IMR-90 (cell line): ENCODE measurements around the gene ATG10. TPM values are rescaled to one million over a fixed set of nuclear protein-coding genes. Genes with fewer than 3 reads are reported as not detected.

Experiments
- ATAC-seq: fragments of 200-7000 bp; cut with Tn5 transposase; 2 replicates; pipeline ENCODE4 v1.9.1; 2020; ENCODE audit warnings: low read depth, mild to moderate bottlenecking, moderate library complexity
- BruUV-seq: library from RNA; stranded (reverse); fragments of 400-500 nt; replicated peaks from 2 replicates; lab custom pipeline; 2021; lab: Mats Ljungman, UMichigan
- CTCF ChIA-PET: fragments of 300-600 bp; formaldehyde crosslinking; extraction: SDS; loops from one replicate; lab custom pipeline; 2021; ENCODE audit warnings: antibody characterized with exemption; lab: Yijun Ruan, JAX
- POLR2A ChIA-PET: fragments of 300-600 bp; sonication (Branson Sonifier 250); formaldehyde crosslinking; loops from one replicate; lab custom pipeline; 2022; ENCODE audit warnings: antibody characterized with exemption; ENCODE audit not compliant: unreplicated experiment; lab: Charles Lee
- DNase-seq: peaks from one replicate; pipeline ENCODE4 v3.0.0; 2013
- H2AFZ ChIP-seq: replicated peaks from 2 replicates; pipeline ENCODE3; 2013; ENCODE audit warnings: low read length, mild to moderate bottlenecking; ENCODE audit not compliant: poor library complexity
- H2AK5ac ChIP-seq: 2 replicates; pipeline ENCODE4 v1.6.1; 2013; ENCODE audit warnings: low read depth, low read length, inconsistent platforms
- H2AK9ac ChIP-seq: replicated peaks from 2 replicates; pipeline ENCODE3; 2013; ENCODE audit warnings: mild to moderate bottlenecking, low read depth, low read length, moderate library complexity; ENCODE audit not compliant: poor library complexity
- H2BK120ac ChIP-seq: 2 replicates; pipeline ENCODE4 v1.6.1; 2013; ENCODE audit warnings: low read depth, low read length, inconsistent platforms
- H2BK15ac ChIP-seq: 3 replicates; pipeline ENCODE4 v1.6.1; 2013; ENCODE audit warnings: low read depth, low read length, inconsistent platforms
- H2BK20ac ChIP-seq: 2 replicates; pipeline ENCODE4 v1.6.1; 2013; ENCODE audit warnings: low read depth, mild to moderate bottlenecking, inconsistent platforms, low read length, moderate library complexity
- H2BK5ac ChIP-seq: 2 replicates; pipeline ENCODE4 v1.6.1; 2013; ENCODE audit warnings: mild to moderate bottlenecking, low read depth, low read length, inconsistent platforms; ENCODE audit not compliant: poor library complexity, severe bottlenecking
- H3K14ac ChIP-seq: replicated peaks from 2 replicates; pipeline ENCODE4 v1.6.1; 2013; ENCODE audit warnings: low read depth, low read length, inconsistent platforms
- H3K18ac ChIP-seq: 2 replicates; pipeline ENCODE4 v1.6.1; 2013; ENCODE audit warnings: low read depth, low read length, control low read depth
- H3K23ac ChIP-seq: 2 replicates; pipeline ENCODE4 v1.6.1; 2013; ENCODE audit warnings: low read depth, low read length, inconsistent platforms
- H3K27ac ChIP-seq: 2 replicates; pipeline ENCODE4 v1.5.1; 2013; ENCODE audit warnings: mild to moderate bottlenecking, control low read depth, low read length; ENCODE audit not compliant: insufficient read depth
- H3K27me3 ChIP-seq: 2 replicates; pipeline ENCODE4 v1.6.1; 2013; ENCODE audit warnings: low read length; ENCODE audit not compliant: control insufficient read depth, insufficient read depth
- H3K36me3 ChIP-seq: 2 replicates; pipeline ENCODE4 v1.6.1; 2013; ENCODE audit warnings: low read length, mixed read lengths; ENCODE audit not compliant: control insufficient read depth, insufficient read depth
- H3K4ac ChIP-seq: 2 replicates; pipeline ENCODE4 v1.6.1; 2013; ENCODE audit warnings: low read depth, low read length, inconsistent platforms
- H3K4me1 ChIP-seq: 2 replicates; pipeline ENCODE4 v1.6.1; 2013; ENCODE audit warnings: low read length, mixed read lengths; ENCODE audit not compliant: control insufficient read depth, insufficient read depth
- H3K4me2 ChIP-seq: 2 replicates; pipeline ENCODE4 v1.6.1; 2013; ENCODE audit warnings: low read depth, mild to moderate bottlenecking, control low read depth, low read length, moderate library complexity
- H3K4me3 ChIP-seq: 2 replicates; pipeline ENCODE4 v1.5.1; 2013; ENCODE audit warnings: low read depth, mild to moderate bottlenecking, control low read depth, low read length, moderate library complexity; ENCODE audit not compliant: insufficient read depth
- H3K56ac ChIP-seq: 2 replicates; pipeline ENCODE4 v1.6.1; 2013; ENCODE audit warnings: low read length, inconsistent platforms; ENCODE audit not compliant: insufficient read depth; ENCODE audit errors: extremely low read depth
- H3K79me1 ChIP-seq, 2 experiments: 2 replicates each; pipeline ENCODE4 v1.6.1; 2013; ENCODE audit warnings: low read length in 2 of 2, inconsistent platforms in 1 of 2, low read depth in 1 of 2
- H3K9ac ChIP-seq: 2 replicates; pipeline ENCODE4 v1.6.1; 2013; ENCODE audit warnings: low read depth, low read length, control low read depth
- H3K9me1 ChIP-seq: 2 replicates; pipeline ENCODE4 v1.6.1; 2013; ENCODE audit warnings: low read length, inconsistent platforms; ENCODE audit not compliant: insufficient read depth
- H3K9me3 ChIP-seq: 2 replicates; pipeline ENCODE4 v1.6.1; 2013; ENCODE audit warnings: low read length; ENCODE audit not compliant: control insufficient read depth, insufficient read depth
- H4K20me1 ChIP-seq: 2 replicates; pipeline ENCODE4 v1.6.1; 2013; ENCODE audit warnings: low read length, inconsistent platforms; ENCODE audit not compliant: insufficient read depth
- H4K5ac ChIP-seq: 2 replicates; pipeline ENCODE4 v1.6.1; 2013; ENCODE audit warnings: mild to moderate bottlenecking, low read depth, low read length, control low read depth
- H4K8ac ChIP-seq, 2 experiments: 2 replicates each; pipeline ENCODE4 v1.6.1; 2013; ENCODE audit warnings: low read depth in 2 of 2, low read length in 2 of 2, control low read depth in 1 of 2, inconsistent platforms in 1 of 2
- H4K91ac ChIP-seq: 2 replicates; pipeline ENCODE4 v1.6.1; 2013; ENCODE audit warnings: low read depth, low read length, inconsistent platforms; ENCODE audit not compliant: insufficient read depth
- BHLHE40 ChIP-seq: fragments of 150-350 bp; IDR thresholded peaks from 2 replicates; pipeline ENCODE4 v1.6.1; 2016; ENCODE audit warnings: mild to moderate bottlenecking, low read depth, low read length
- CEBPB ChIP-seq: IDR thresholded peaks from 2 replicates; pipeline ENCODE4 v1.6.1; 2012; ENCODE audit warnings: low read depth, low read length, improper control_type of control experiment
- CHD1 ChIP-seq: IDR thresholded peaks from 2 replicates; pipeline ENCODE4 v1.6.1; 2012; ENCODE audit warnings: low read depth, low read length, improper control_type of control experiment
- CTCF ChIP-seq: conservative IDR thresholded peaks from 2 replicates; pipeline ENCODE4 v1.5.1; 2012; ENCODE audit warnings: mild to moderate bottlenecking, low read depth, low read length, improper control_type of control experiment
- ELK1 ChIP-seq: fragments of 150-350 bp; IDR thresholded peaks from 2 replicates; pipeline ENCODE4 v1.6.1; 2016; ENCODE audit warnings: low read depth, mild to moderate bottlenecking, low read length, moderate library complexity, borderline replicate concordance
- FOS ChIP-seq: fragments of 150-350 bp; IDR thresholded peaks from 2 replicates; pipeline ENCODE4 v1.6.1; 2016; ENCODE audit warnings: low read depth, low read length
- MAFK ChIP-seq: IDR thresholded peaks from 2 replicates; pipeline ENCODE4 v1.6.1; 2012; ENCODE audit warnings: low read depth, low read length, improper control_type of control experiment
- MAZ ChIP-seq: IDR thresholded peaks from 2 replicates; pipeline ENCODE4 v1.6.1; 2012; ENCODE audit warnings: low read depth, mild to moderate bottlenecking, low read length, improper control_type of control experiment, moderate library complexity, borderline replicate concordance
- NFE2L2 ChIP-seq: fragments of 150-350 bp; IDR thresholded peaks from 2 replicates; pipeline ENCODE4 v1.6.1; 2016; ENCODE audit warnings: low read depth, mild to moderate bottlenecking, low read length
- RAD21 ChIP-seq: IDR thresholded peaks from 2 replicates; pipeline ENCODE4 v1.6.1; 2012; ENCODE audit warnings: low read length, improper control_type of control experiment
- RCOR1 ChIP-seq: IDR thresholded peaks from 2 replicates; pipeline ENCODE4 v1.6.1; 2012; ENCODE audit warnings: mild to moderate bottlenecking, low read length, improper control_type of control experiment; ENCODE audit not compliant: insufficient replicate concordance
- RFX5 ChIP-seq: IDR thresholded peaks from 2 replicates; pipeline ENCODE4 v1.8.0; 2012; ENCODE audit warnings: low read depth, mild to moderate bottlenecking, low read length, moderate library complexity
- SMC3 ChIP-seq: fragments of 150-350 bp; IDR thresholded peaks from 2 replicates; pipeline ENCODE4 v1.6.1; 2016; ENCODE audit warnings: low read depth, mild to moderate bottlenecking, antibody characterized with exemption, low read length, moderate library complexity
- WGBS, 2 experiments: methylation state at CpG; one replicate each; pipeline versions ENCODE4 v1.1.5 to v1.1.7; 2013; ENCODE audit warnings: missing lambda C conversion rate in 2 of 2; ENCODE audit not compliant: insufficient read length in 1 of 2; ENCODE audit errors: extremely low coverage in 2 of 2; 5-methylcytosine and 5-hydroxymethylcytosine counted together
- dilution Hi-C: fragments of 300-500 bp; cut with HindIII; formaldehyde crosslinking; loops from one replicate; pipeline ENCODE4 v1.14.3; 2018; ENCODE audit warnings: low sequenced_read_pairs; ENCODE audit not compliant: unreplicated experiment
- in situ Hi-C: fragments of 300-500 bp; cut with MboI; formaldehyde crosslinking; loops from 3 replicates; pipeline ENCODE4 v1.14.3; 2019; ENCODE audit warnings: low sequenced_read_pairs, inconsistent platforms, mixed read lengths
- intact Hi-C: fragments of 100-400 bp; cut with micrococcal nuclease; formaldehyde crosslinking; loops from 2 replicates; pipeline ENCODE4 v1.10.0; 2022
- polyA plus RNA-seq, 3 experiments: library from polyadenylated mRNA; depleted of rRNA; stranded (reverse); fragments of >200 nt; gene quantifications; 2 replicates each; pipeline ENCODE4 v1.2.3, GENCODE V29; 2012; ENCODE audit warnings: low replicate concordance in 1 of 3
- total RNA-seq: library from RNA; depleted of rRNA; stranded (reverse); fragments of >200 nt; gene quantifications from 2 replicates; pipeline ENCODE4 v1.2.3, GENCODE V29; 2012

ATG10 gene
- total and polyA plus RNA-seq, 2 of the 4 experiments (the other 2 are of a cell fraction) = 3.4 to 8.1 TPM

GRCh38 chr5:82164977-82165713, 193.3 kb downstream of the ATG10 start:
- Histone ChIP-seq H3K36me3 (no peaks in the 10 kb centered on the region), H2BK5ac (peak overlapping the region; percentile 55), H2BK15ac (no peak overlapping the region), H3K9me3 (no peaks in the 10 kb centered on the region), H4K20me1 (no peaks in the 10 kb centered on the region; the same call in 1 of the 2 replicates), H2AK5ac (no peak overlapping the region; the same call in 1 of the 2 replicates), H3K14ac (no peak overlapping the region), H2AFZ (peak overlapping the region; percentile 15), H3K4me1 (peaks cover 5% of the 10 kb centered on the region), H4K5ac (no peak overlapping the region; the same call in 1 of the 2 replicates), H3K79me1 (no peaks in the 10 kb centered on the region; a peak in 1 of 4 replicates), H4K8ac (peak overlapping the region in 1 of 2 experiments; percentile 6; a peak in 1 of 4 replicates), H2AK9ac (no peak overlapping the region), H3K18ac (0 out of 2 replicates have a peak overlapping the region, but pooled peaks have one; percentile 1), H3K9ac (no peak overlapping the region), H3K4ac (no peak overlapping the region), H3K27me3 (no peaks in the 10 kb centered on the region), H2BK20ac (peak overlapping the region; percentile 9; the same call in 1 of the 2 replicates), H3K27ac (peak overlapping the region; percentile 55; the same call in 1 of the 2 replicates), H4K91ac (no peak overlapping the region), H2BK120ac (0 out of 2 replicates have a peak overlapping the region, but pooled peaks have one; percentile 13), H3K56ac (no peak overlapping the region), H3K23ac (no peak overlapping the region), H3K4me3 (no peak overlapping the region), H3K9me1 (peaks cover 3% of the 10 kb centered on the region; the same call in 1 of the 2 replicates), H3K4me2 (peak overlapping the region; percentile 33; the same call in 1 of the 2 replicates)
- peak; percentile 84 for DNase-seq
- in situ Hi-C loops = loop anchor here (10.0 to 25.0 kb wide), 3 partner anchors 310 to 653 kb away; partner anchors contain the start of gene SSBP2
- POLR2A ChIA-PET = interaction anchor here (0.6 to 1.0 kb wide), 2 partner anchors 242 to 414 kb away, joined by 3 to 4 read pairs; partner anchors contain the start of gene SSBP2
- 29% methylated on average over 3 of the region's 3 CpGs; no CpG with 5 or more reads in 1 of the 2 experiments for WGBS, 2 experiments
- CTCF ChIA-PET = interaction anchor here (0.6 to 1.7 kb wide), 20 partner anchors 10 to 740 kb away, joined by 3 to 7 read pairs (median 3); partner anchors contain the start of genes RPS23 and SSBP2
- intact Hi-C loops = loop anchor here (5.0 kb wide), 2 partner anchors 58 to 863 kb away; partner anchors contain the start of gene ZCCHC9
- no TSS peak for BruUV-seq
- dilution Hi-C loops = no loop called here
- ATAC-seq = peak; percentile 64
- TF ChIP-seq CHD1 (no peak), NFE2L2 (no peak), CTCF (no peak), RFX5 (no peak), CEBPB (0 out of 2 replicates have a peak, but pooled peaks have one; percentile 29), BHLHE40 (no peak), ELK1 (no peak), FOS (no peak), RCOR1 (no peak), MAFK (peak; percentile 74), MAZ (no peak), SMC3 (no peak), RAD21 (no peak)
